CD4-positive, alpha-beta memory T cell (primary cell): ENCODE results near the gene CHD6. TPM values are rescaled to one million over a fixed set of nuclear protein-coding genes. Genes with fewer than 3 reads are reported as not detected.

Experiments
- CTCF ChIA-PET: fragments of 350-600 bp; sonication (Branson Sonifier 250); formaldehyde crosslinking; loops from one replicate; lab custom pipeline; 2021; ENCODE audit warnings: inconsistent platforms; ENCODE audit not compliant: partially characterized antibody; lab: Charles Lee
- POLR2A ChIA-PET: fragments of 350-600 bp; sonication (Branson Sonifier 250); formaldehyde crosslinking; loops from one replicate; lab custom pipeline; 2021; ENCODE audit not compliant: partially characterized antibody; lab: Charles Lee
- DNase-seq, 5 donors: peaks; one replicate each; pipeline versions ENCODE4 v3.0.0 to v3.0.0-alpha.2; 2020 to 2022; ENCODE audit warnings: mixed read lengths in 1 of 5
- H3K27ac ChIP-seq: one replicate; pipeline ENCODE4 v1.7.0; 2013; ENCODE audit warnings: low read depth, low read length
- H3K27me3 ChIP-seq: 2 replicates; pipeline ENCODE4 v1.7.0; 2013; ENCODE audit warnings: mild to moderate bottlenecking, low read length, moderate library complexity; ENCODE audit not compliant: insufficient read depth
- H3K36me3 ChIP-seq: 2 replicates; pipeline ENCODE4 v1.7.0; 2013; ENCODE audit warnings: mild to moderate bottlenecking, low read length, moderate library complexity; ENCODE audit not compliant: insufficient read depth
- H3K4me1 ChIP-seq: 2 replicates; pipeline ENCODE4 v1.7.0; 2013; ENCODE audit warnings: mild to moderate bottlenecking, low read length, moderate library complexity; ENCODE audit not compliant: insufficient read depth
- H3K4me3 ChIP-seq, 2 donors: one replicate each; pipeline ENCODE4 v1.7.0; 2013; ENCODE audit warnings: low read length in 2 of 2, mild to moderate bottlenecking in 1 of 2
- H3K9me3 ChIP-seq, 2 donors: one replicate each; pipeline ENCODE4 v1.7.0; 2013; ENCODE audit warnings: low read length in 2 of 2, control low read depth in 1 of 2; ENCODE audit not compliant: control insufficient read depth in 1 of 2
- H3K27ac Mint-ChIP-seq, 7 donors: one replicate each; pipeline ENCODE4 v1.8.0; 2020 to 2021; ENCODE audit warnings: mixed read lengths in 7 of 7, mild to moderate bottlenecking in 6 of 7, inconsistent platforms in 3 of 7, moderate library complexity in 3 of 7
- H3K27me3 Mint-ChIP-seq, 2 donors: one replicate each; pipeline ENCODE4 v1.8.0; 2020 to 2021; ENCODE audit warnings: mixed read lengths in 2 of 2
- H3K36me3 Mint-ChIP-seq, 2 donors: one replicate each; pipeline ENCODE4 v1.8.0; 2020 to 2021; ENCODE audit warnings: mixed read lengths in 2 of 2, inconsistent platforms in 1 of 2, mild to moderate bottlenecking in 1 of 2
- H3K4me1 Mint-ChIP-seq, 4 donors: one replicate each; pipeline ENCODE4 v1.8.0; 2020 to 2021; ENCODE audit warnings: mixed read lengths in 4 of 4, mild to moderate bottlenecking in 1 of 4
- H3K4me3 Mint-ChIP-seq, 8 donors: one replicate each; pipeline ENCODE4 v1.8.0; 2020 to 2021; ENCODE audit warnings: mixed read lengths in 8 of 8, mild to moderate bottlenecking in 7 of 8, moderate library complexity in 6 of 8, inconsistent platforms in 3 of 8
- H3K9me3 Mint-ChIP-seq, 8 donors: one replicate each; pipeline ENCODE4 v1.8.0; 2020 to 2021; ENCODE audit warnings: mixed read lengths in 8 of 8, mild to moderate bottlenecking in 5 of 8, inconsistent platforms in 3 of 8, moderate library complexity in 1 of 8
- intact Hi-C: fragments of 100-400 bp; cut with micrococcal nuclease; formaldehyde crosslinking; loops from one replicate; pipeline ENCODE4 v1.15.1; 2023
- polyA plus RNA-seq, 2 donors: library from polyadenylated mRNA; unstranded; fragments of 300-500 nt; fragmentation: Illumina TruSeq; gene quantifications; one replicate each; pipeline ENCODE4 v1.2.3, GENCODE V29; 2021
- total RNA-seq, 2 experiments: library from RNA; stranded (reverse); gene quantifications; one replicate each; pipeline ENCODE4 v1.2.3, GENCODE V29; 2021

The CHD6 gene
- total and polyA plus RNA-seq, 4 experiments from 2014 or later = 29.2 to 96.8 (median 77.8) TPM

DNA sequence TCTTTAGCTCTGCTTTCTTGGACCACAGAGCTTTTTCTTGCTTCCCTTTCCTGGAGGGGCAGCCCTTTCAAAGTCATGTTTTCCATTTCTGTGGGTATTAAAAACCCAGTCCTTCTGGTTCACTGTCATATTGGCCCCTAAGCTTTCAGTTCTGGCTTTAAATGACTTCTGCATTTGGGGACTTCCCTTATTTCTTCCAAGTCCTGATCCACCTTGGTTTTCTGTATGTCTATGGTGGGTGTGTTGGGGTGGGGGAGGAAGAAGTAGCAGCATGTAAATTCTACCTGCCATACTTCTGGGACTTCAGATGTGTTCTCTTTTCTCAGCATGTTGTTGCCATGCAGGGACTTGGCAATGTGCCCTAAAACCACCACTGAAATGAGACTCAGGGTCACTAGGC is 174.5 kb downstream of the CHD6 start:
- intact Hi-C loops = no loop called here

DNA sequence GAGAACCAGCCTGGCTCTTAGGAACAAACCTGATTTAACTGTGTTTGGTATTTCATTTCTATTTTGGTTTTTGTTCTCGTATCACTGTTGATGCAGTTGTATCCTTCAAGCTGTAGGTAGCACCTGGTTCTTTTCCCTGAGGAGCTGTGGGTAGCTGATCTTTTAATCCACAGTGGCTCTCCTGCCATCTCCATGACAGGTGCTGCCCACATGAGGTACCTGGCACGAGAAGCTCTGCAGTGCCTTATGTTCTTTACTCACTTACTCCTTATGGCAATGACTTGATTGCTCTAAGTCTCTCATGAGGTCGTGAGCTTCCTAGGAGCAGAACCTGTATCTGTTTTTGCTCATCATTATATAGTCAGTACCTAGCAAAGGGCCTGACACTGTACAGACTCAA is 177.3 kb downstream of the CHD6 start:
- CTCF ChIA-PET = no interaction called here
- H3K27me3 ChIP-seq = no peaks in the 10 kb centered on the region
- intact Hi-C loops = no loop called here
- H3K36me3 ChIP-seq = peaks cover 37% of the 10 kb centered on the region
- H3K9me3 ChIP-seq = no peaks in the 10 kb centered on the region
- no peaks in the 10 kb centered on the region for H3K27me3 Mint-ChIP-seq
- peak overlapping the region in 3 of 7 donors; percentile 25 to 42 (median 39) for H3K27ac Mint-ChIP-seq
- H3K9me3 Mint-ChIP-seq = no peaks in the 10 kb centered on the region
- H3K27ac ChIP-seq = no peak overlapping the region
- no peak overlapping the region for H3K4me3 ChIP-seq
- peaks cover 18 to 32% (median 26%) of the 10 kb centered on the region in 4 donors for H3K4me1 Mint-ChIP-seq
- POLR2A ChIA-PET = no interaction called here
- H3K4me1 ChIP-seq = peaks cover 20% of the 10 kb centered on the region
- H3K36me3 Mint-ChIP-seq = peaks cover 64 to 80% of the 10 kb centered on the region in 2 donors
- DNase-seq = no peak
- no peak overlapping the region for H3K4me3 Mint-ChIP-seq

More for the DNA sequence above, 174.5 kb downstream of the CHD6 start:
- no peak overlapping the region for H3K4me3 ChIP-seq
- H3K36me3 ChIP-seq = peaks cover 59% of the 10 kb centered on the region
- H3K4me1 ChIP-seq = no peaks in the 10 kb centered on the region
- no peaks in the 10 kb centered on the region for H3K9me3 ChIP-seq
- H3K27me3 ChIP-seq = no peaks in the 10 kb centered on the region
- H3K4me3 Mint-ChIP-seq = peak overlapping the region in 1 of 8 donors; percentile 2
- POLR2A ChIA-PET = no interaction called here
- no peak overlapping the region for H3K27ac ChIP-seq
- no peak for DNase-seq
- H3K27ac Mint-ChIP-seq = peak overlapping the region in 1 of 7 donors; percentile 48
- no peaks in the 10 kb centered on the region for H3K27me3 Mint-ChIP-seq
- peaks cover 75 to 95% of the 10 kb centered on the region in 2 donors for H3K36me3 Mint-ChIP-seq
- peaks cover 3 to 4% (median 3%) of the 10 kb centered on the region in 4 donors for H3K4me1 Mint-ChIP-seq
- no peaks in the 10 kb centered on the region for H3K9me3 Mint-ChIP-seq
- CTCF ChIA-PET = no interaction called here

DNA sequence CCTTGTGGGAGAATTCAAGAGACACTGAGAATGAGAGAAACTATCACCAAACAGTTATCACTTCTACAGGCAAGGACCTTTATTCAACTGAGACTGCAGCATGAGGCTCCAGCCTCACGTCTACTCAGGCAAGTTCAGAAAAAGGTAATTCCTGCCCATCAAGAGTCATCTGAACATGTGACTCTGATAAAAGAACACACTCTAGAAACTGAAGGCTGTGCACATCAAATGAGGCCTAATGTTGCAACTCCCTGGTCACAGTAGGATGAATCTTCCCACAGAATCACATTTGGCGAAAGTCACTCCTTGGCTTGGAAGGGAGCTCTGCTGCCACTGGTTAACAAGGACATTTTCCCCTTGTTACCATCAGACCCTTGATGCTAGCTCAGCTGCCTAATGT is 180.3 kb downstream of the CHD6 start:
- no peak overlapping the region for H3K4me3 ChIP-seq
- intact Hi-C loops = no loop called here
- Mint-ChIP-seq H3K27ac (peak overlapping the region in 4 of 7 donors; percentile 34 to 60 (median 42)), H3K4me3 (no peak overlapping the region), H3K36me3 (peaks cover 74 to 77% of the 10 kb centered on the region in 2 donors), H3K27me3 (no peaks in the 10 kb centered on the region), H3K4me1 (peaks cover 24 to 51% (median 32%) of the 10 kb centered on the region in 4 donors), H3K9me3 (no peaks in the 10 kb centered on the region)
- no peaks in the 10 kb centered on the region for H3K9me3 ChIP-seq
- no peak overlapping the region for H3K27ac ChIP-seq
- H3K4me1 ChIP-seq = peaks cover 20% of the 10 kb centered on the region
- ChIA-PET POLR2A (no interaction called here), CTCF (no interaction called here)
- H3K36me3 ChIP-seq = peaks cover 18% of the 10 kb centered on the region
- no peaks in the 10 kb centered on the region for H3K27me3 ChIP-seq
- no peak for DNase-seq

DNA sequence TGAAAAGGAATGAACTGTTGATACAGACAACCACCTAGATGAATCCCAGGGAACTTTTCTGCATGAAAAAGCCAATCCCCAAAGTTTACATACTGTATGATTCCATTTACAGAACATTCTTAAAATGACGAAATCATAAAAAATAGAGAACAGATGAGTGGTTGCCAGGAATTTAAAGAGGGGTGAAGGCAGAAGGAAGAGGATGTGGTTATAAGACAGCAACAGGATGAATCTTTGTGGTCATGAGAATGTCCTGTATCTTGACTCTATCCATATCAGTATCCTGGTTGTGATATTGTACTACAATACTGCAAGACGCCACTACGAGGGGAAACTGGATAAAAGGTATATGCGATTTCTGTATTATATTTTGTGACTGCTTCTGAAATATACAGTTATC is 181.5 kb downstream of the CHD6 start:
- Histone ChIP-seq H3K4me1 (peaks cover 20% of the 10 kb centered on the region), H3K9me3 (no peaks in the 10 kb centered on the region), H3K4me3 (no peak overlapping the region), H3K36me3 (peaks cover 13% of the 10 kb centered on the region), H3K27me3 (no peaks in the 10 kb centered on the region), H3K27ac (no peak overlapping the region)
- Mint-ChIP-seq H3K27me3 (no peaks in the 10 kb centered on the region), H3K27ac (peak overlapping the region in 5 of 7 donors; percentile 0 to 8 (median 2)), H3K9me3 (no peaks in the 10 kb centered on the region), H3K4me1 (peaks cover 24 to 57% (median 32%) of the 10 kb centered on the region in 4 donors), H3K36me3 (peaks cover 71 to 73% of the 10 kb centered on the region in 2 donors), H3K4me3 (peak overlapping the region in 6 of 8 donors; percentile 6 to 44 (median 32))
- DNase-seq = peak in 3 of 5 donors; percentile 2 to 17 (median 4)
- ChIA-PET CTCF (no interaction called here), POLR2A (no interaction called here)
- intact Hi-C loops = no loop called here

DNA sequence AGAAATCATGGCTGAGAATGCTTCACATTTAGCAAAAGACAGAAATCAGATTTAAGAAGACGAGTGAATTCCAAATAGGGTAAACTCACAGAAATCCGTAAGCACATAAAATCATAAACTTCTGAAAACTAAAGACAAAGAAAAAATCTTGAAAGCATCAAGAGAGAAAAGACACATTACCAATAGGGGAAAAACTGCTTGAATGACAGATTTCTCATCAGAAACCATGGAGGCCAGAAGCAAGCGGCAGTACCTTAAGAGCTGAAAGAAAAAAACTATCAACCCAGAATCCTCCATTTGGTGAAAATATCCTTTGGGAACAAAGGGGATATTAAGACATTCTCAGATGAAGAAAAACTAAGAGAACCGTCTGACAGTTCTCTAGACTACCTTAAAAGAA is 185.0 kb downstream of the CHD6 start:
- Mint-ChIP-seq H3K9me3 (no peaks in the 10 kb centered on the region), H3K36me3 (peaks cover 67 to 72% of the 10 kb centered on the region in 2 donors), H3K4me3 (no peak overlapping the region), H3K4me1 (peaks cover 23 to 61% (median 37%) of the 10 kb centered on the region in 4 donors), H3K27me3 (no peaks in the 10 kb centered on the region), H3K27ac (peak overlapping the region in 1 of 7 donors; percentile 1)
- intact Hi-C loops = no loop called here
- Histone ChIP-seq H3K36me3 (peaks cover 16% of the 10 kb centered on the region), H3K4me3 (no peak overlapping the region), H3K27ac (no peak overlapping the region), H3K27me3 (no peaks in the 10 kb centered on the region), H3K4me1 (peaks cover 32% of the 10 kb centered on the region), H3K9me3 (no peaks in the 10 kb centered on the region)
- DNase-seq = no peak
- POLR2A ChIA-PET = no interaction called here
- CTCF ChIA-PET = no interaction called here

DNA sequence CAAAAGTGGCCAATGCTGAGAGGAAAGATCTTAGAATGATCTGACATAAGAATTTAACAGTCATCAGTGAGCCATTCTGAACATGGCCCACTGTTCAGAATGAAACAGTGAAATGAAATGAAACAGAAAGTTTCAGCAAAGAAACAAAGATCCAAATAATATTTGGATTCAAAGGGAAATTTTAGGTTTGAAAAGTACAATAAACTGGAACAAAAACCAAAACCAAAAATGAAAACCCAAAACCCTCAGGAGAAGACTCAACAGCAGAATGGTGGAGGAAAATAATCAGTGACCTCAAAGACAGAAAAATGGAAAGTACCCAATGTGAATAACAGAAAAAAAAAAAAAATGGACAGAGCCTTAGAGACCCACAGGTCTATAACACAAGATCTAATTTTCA is 185.4 kb downstream of the CHD6 start:
- Histone ChIP-seq H3K4me3 (no peak overlapping the region), H3K27me3 (no peaks in the 10 kb centered on the region), H3K36me3 (peaks cover 18% of the 10 kb centered on the region), H3K27ac (no peak overlapping the region), H3K4me1 (peaks cover 34% of the 10 kb centered on the region), H3K9me3 (no peaks in the 10 kb centered on the region)
- ChIA-PET POLR2A (no interaction called here), CTCF (no interaction called here)
- H3K27ac Mint-ChIP-seq = peak overlapping the region in 1 of 7 donors; percentile 1
- H3K4me1 Mint-ChIP-seq = peaks cover 24 to 61% (median 37%) of the 10 kb centered on the region in 4 donors
- no peaks in the 10 kb centered on the region for H3K9me3 Mint-ChIP-seq
- no peaks in the 10 kb centered on the region for H3K27me3 Mint-ChIP-seq
- no peak for DNase-seq
- peaks cover 71 to 76% of the 10 kb centered on the region in 2 donors for H3K36me3 Mint-ChIP-seq
- intact Hi-C loops = no loop called here
- H3K4me3 Mint-ChIP-seq = no peak overlapping the region

DNA sequence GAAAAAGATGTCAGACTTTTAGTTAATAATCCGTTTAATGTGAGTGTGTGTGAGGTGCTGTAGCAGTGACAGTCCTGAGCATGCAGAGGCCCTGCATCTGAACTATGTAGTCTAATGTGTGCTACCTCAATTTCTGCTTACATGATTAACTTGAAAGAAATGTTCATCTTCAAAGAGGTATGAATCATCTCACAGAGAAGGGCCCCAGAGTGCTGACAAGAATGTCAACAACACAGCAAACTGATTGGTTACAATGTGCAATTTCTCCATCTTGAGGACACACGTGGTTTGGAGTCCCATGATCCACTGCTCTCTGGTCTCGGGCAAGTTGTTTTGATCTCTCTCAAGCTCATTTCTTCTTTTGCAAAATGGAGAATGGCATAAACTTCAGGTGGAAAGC is 189.9 kb downstream of the CHD6 start:
- Mint-ChIP-seq H3K36me3 (peaks cover 80 to 81% of the 10 kb centered on the region in 2 donors), H3K27me3 (no peaks in the 10 kb centered on the region), H3K4me1 (peaks cover 10 to 28% (median 15%) of the 10 kb centered on the region in 4 donors), H3K4me3 (peak overlapping the region in 2 of 8 donors; percentile 1 to 12), H3K27ac (peak overlapping the region; percentile 10 to 88 (median 38)), H3K9me3 (no peaks in the 10 kb centered on the region)
- Histone ChIP-seq H3K4me3 (no peak overlapping the region), H3K36me3 (peaks cover 37% of the 10 kb centered on the region), H3K27ac (no peak overlapping the region), H3K9me3 (no peaks in the 10 kb centered on the region), H3K4me1 (peaks cover 18% of the 10 kb centered on the region), H3K27me3 (no peaks in the 10 kb centered on the region)
- POLR2A ChIA-PET = no interaction called here
- peak; percentile 6 to 47 (median 22) for DNase-seq
- intact Hi-C loops = loop anchor here (2.0 kb wide), 1 partner anchor 265 kb away; no protein-coding TSS in a partner anchor
- CTCF ChIA-PET = interaction anchor here (1.2 kb wide), 1 partner anchor 17 kb away, joined by 3 read pairs; no protein-coding TSS in a partner anchor
